IMR-90 (cell line): ENCODE measurements around the gene TEX261. TPM values are rescaled to one million over a fixed set of nuclear protein-coding genes. Genes with fewer than 3 reads are reported as not detected.

Experiments used
- ATAC-seq: fragments of 200-7000 bp; cut with Tn5 transposase; 2 replicates; pipeline ENCODE4 v1.9.1; 2020; ENCODE audit warnings: low read depth, mild to moderate bottlenecking, moderate library complexity
- BruUV-seq: library from RNA; stranded (reverse); fragments of 400-500 nt; replicated peaks from 2 replicates; lab custom pipeline; 2021; lab: Mats Ljungman, UMichigan
- CTCF ChIA-PET: fragments of 300-600 bp; formaldehyde crosslinking; extraction: SDS; loops from one replicate; lab custom pipeline; 2021; ENCODE audit warnings: antibody characterized with exemption; lab: Yijun Ruan, JAX
- POLR2A ChIA-PET: fragments of 300-600 bp; sonication (Branson Sonifier 250); formaldehyde crosslinking; loops from one replicate; lab custom pipeline; 2022; ENCODE audit warnings: antibody characterized with exemption; ENCODE audit not compliant: unreplicated experiment; lab: Charles Lee
- DNase-seq: peaks from one replicate; pipeline ENCODE4 v3.0.0; 2013
- H2AFZ ChIP-seq: replicated peaks from 2 replicates; pipeline ENCODE3; 2013; ENCODE audit warnings: low read length, mild to moderate bottlenecking; ENCODE audit not compliant: poor library complexity
- H2AK5ac ChIP-seq: 2 replicates; pipeline ENCODE4 v1.6.1; 2013; ENCODE audit warnings: low read depth, low read length, inconsistent platforms
- H2AK9ac ChIP-seq: replicated peaks from 2 replicates; pipeline ENCODE3; 2013; ENCODE audit warnings: mild to moderate bottlenecking, low read depth, low read length, moderate library complexity; ENCODE audit not compliant: poor library complexity
- H2BK120ac ChIP-seq: 2 replicates; pipeline ENCODE4 v1.6.1; 2013; ENCODE audit warnings: low read depth, low read length, inconsistent platforms
- H2BK15ac ChIP-seq: 3 replicates; pipeline ENCODE4 v1.6.1; 2013; ENCODE audit warnings: low read depth, low read length, inconsistent platforms
- H2BK20ac ChIP-seq: 2 replicates; pipeline ENCODE4 v1.6.1; 2013; ENCODE audit warnings: low read depth, mild to moderate bottlenecking, inconsistent platforms, low read length, moderate library complexity
- H2BK5ac ChIP-seq: 2 replicates; pipeline ENCODE4 v1.6.1; 2013; ENCODE audit warnings: mild to moderate bottlenecking, low read depth, low read length, inconsistent platforms; ENCODE audit not compliant: poor library complexity, severe bottlenecking
- H3K14ac ChIP-seq: replicated peaks from 2 replicates; pipeline ENCODE4 v1.6.1; 2013; ENCODE audit warnings: low read depth, low read length, inconsistent platforms
- H3K18ac ChIP-seq: 2 replicates; pipeline ENCODE4 v1.6.1; 2013; ENCODE audit warnings: low read depth, low read length, control low read depth
- H3K23ac ChIP-seq: 2 replicates; pipeline ENCODE4 v1.6.1; 2013; ENCODE audit warnings: low read depth, low read length, inconsistent platforms
- H3K27ac ChIP-seq: 2 replicates; pipeline ENCODE4 v1.5.1; 2013; ENCODE audit warnings: mild to moderate bottlenecking, control low read depth, low read length; ENCODE audit not compliant: insufficient read depth
- H3K27me3 ChIP-seq: 2 replicates; pipeline ENCODE4 v1.6.1; 2013; ENCODE audit warnings: low read length; ENCODE audit not compliant: control insufficient read depth, insufficient read depth
- H3K36me3 ChIP-seq: 2 replicates; pipeline ENCODE4 v1.6.1; 2013; ENCODE audit warnings: low read length, mixed read lengths; ENCODE audit not compliant: control insufficient read depth, insufficient read depth
- H3K4ac ChIP-seq: 2 replicates; pipeline ENCODE4 v1.6.1; 2013; ENCODE audit warnings: low read depth, low read length, inconsistent platforms
- H3K4me1 ChIP-seq: 2 replicates; pipeline ENCODE4 v1.6.1; 2013; ENCODE audit warnings: low read length, mixed read lengths; ENCODE audit not compliant: control insufficient read depth, insufficient read depth
- H3K4me2 ChIP-seq: 2 replicates; pipeline ENCODE4 v1.6.1; 2013; ENCODE audit warnings: low read depth, mild to moderate bottlenecking, control low read depth, low read length, moderate library complexity
- H3K4me3 ChIP-seq: 2 replicates; pipeline ENCODE4 v1.5.1; 2013; ENCODE audit warnings: low read depth, mild to moderate bottlenecking, control low read depth, low read length, moderate library complexity; ENCODE audit not compliant: insufficient read depth
- H3K56ac ChIP-seq: 2 replicates; pipeline ENCODE4 v1.6.1; 2013; ENCODE audit warnings: low read length, inconsistent platforms; ENCODE audit not compliant: insufficient read depth; ENCODE audit errors: extremely low read depth
- H3K79me1 ChIP-seq, 2 experiments: 2 replicates each; pipeline ENCODE4 v1.6.1; 2013; ENCODE audit warnings: low read length in 2 of 2, inconsistent platforms in 1 of 2, low read depth in 1 of 2
- H3K9ac ChIP-seq: 2 replicates; pipeline ENCODE4 v1.6.1; 2013; ENCODE audit warnings: low read depth, low read length, control low read depth
- H3K9me1 ChIP-seq: 2 replicates; pipeline ENCODE4 v1.6.1; 2013; ENCODE audit warnings: low read length, inconsistent platforms; ENCODE audit not compliant: insufficient read depth
- H3K9me3 ChIP-seq: 2 replicates; pipeline ENCODE4 v1.6.1; 2013; ENCODE audit warnings: low read length; ENCODE audit not compliant: control insufficient read depth, insufficient read depth
- H4K20me1 ChIP-seq: 2 replicates; pipeline ENCODE4 v1.6.1; 2013; ENCODE audit warnings: low read length, inconsistent platforms; ENCODE audit not compliant: insufficient read depth
- H4K5ac ChIP-seq: 2 replicates; pipeline ENCODE4 v1.6.1; 2013; ENCODE audit warnings: mild to moderate bottlenecking, low read depth, low read length, control low read depth
- H4K8ac ChIP-seq, 2 experiments: 2 replicates each; pipeline ENCODE4 v1.6.1; 2013; ENCODE audit warnings: low read depth in 2 of 2, low read length in 2 of 2, control low read depth in 1 of 2, inconsistent platforms in 1 of 2
- H4K91ac ChIP-seq: 2 replicates; pipeline ENCODE4 v1.6.1; 2013; ENCODE audit warnings: low read depth, low read length, inconsistent platforms; ENCODE audit not compliant: insufficient read depth
- BHLHE40 ChIP-seq: fragments of 150-350 bp; IDR thresholded peaks from 2 replicates; pipeline ENCODE4 v1.6.1; 2016; ENCODE audit warnings: mild to moderate bottlenecking, low read depth, low read length
- CEBPB ChIP-seq: IDR thresholded peaks from 2 replicates; pipeline ENCODE4 v1.6.1; 2012; ENCODE audit warnings: low read depth, low read length, improper control_type of control experiment
- MAZ ChIP-seq: IDR thresholded peaks from 2 replicates; pipeline ENCODE4 v1.6.1; 2012; ENCODE audit warnings: low read depth, mild to moderate bottlenecking, low read length, improper control_type of control experiment, moderate library complexity, borderline replicate concordance
- NFE2L2 ChIP-seq: fragments of 150-350 bp; IDR thresholded peaks from 2 replicates; pipeline ENCODE4 v1.6.1; 2016; ENCODE audit warnings: low read depth, mild to moderate bottlenecking, low read length
- RFX5 ChIP-seq: IDR thresholded peaks from 2 replicates; pipeline ENCODE4 v1.8.0; 2012; ENCODE audit warnings: low read depth, mild to moderate bottlenecking, low read length, moderate library complexity
- USF2 ChIP-seq: fragments of 150-350 bp; IDR thresholded peaks from 2 replicates; pipeline ENCODE4 v1.6.1; 2017; ENCODE audit warnings: mild to moderate bottlenecking, antibody characterized with exemption, low read length, low read depth
- WGBS, 2 experiments: methylation state at CpG; one replicate each; pipeline versions ENCODE4 v1.1.5 to v1.1.7; 2013; ENCODE audit warnings: missing lambda C conversion rate in 2 of 2; ENCODE audit not compliant: insufficient read length in 1 of 2; ENCODE audit errors: extremely low coverage in 2 of 2; 5-methylcytosine and 5-hydroxymethylcytosine counted together
- dilution Hi-C: fragments of 300-500 bp; cut with HindIII; formaldehyde crosslinking; loops from one replicate; pipeline ENCODE4 v1.14.3; 2018; ENCODE audit warnings: low sequenced_read_pairs; ENCODE audit not compliant: unreplicated experiment
- in situ Hi-C: fragments of 300-500 bp; cut with MboI; formaldehyde crosslinking; loops from 3 replicates; pipeline ENCODE4 v1.14.3; 2019; ENCODE audit warnings: low sequenced_read_pairs, inconsistent platforms, mixed read lengths
- intact Hi-C: fragments of 100-400 bp; cut with micrococcal nuclease; formaldehyde crosslinking; loops from 2 replicates; pipeline ENCODE4 v1.10.0; 2022
- polyA plus RNA-seq, 3 experiments: library from polyadenylated mRNA; depleted of rRNA; stranded (reverse); fragments of >200 nt; gene quantifications; 2 replicates each; pipeline ENCODE4 v1.2.3, GENCODE V29; 2012; ENCODE audit warnings: low replicate concordance in 1 of 3
- total RNA-seq: library from RNA; depleted of rRNA; stranded (reverse); fragments of >200 nt; gene quantifications from 2 replicates; pipeline ENCODE4 v1.2.3, GENCODE V29; 2012
- TF ChIP-seq, protein P1 (sequence below): conservative IDR thresholded peaks from 2 replicates; pipeline ENCODE4 v1.5.1; 2012; ENCODE audit warnings: mild to moderate bottlenecking, low read depth, low read length, improper control_type of control experiment

Gene TEX261
- total and polyA plus RNA-seq, 2 of the 4 experiments (the other 2 are of a cell fraction): 26.3 to 69.8 TPM

DNA sequence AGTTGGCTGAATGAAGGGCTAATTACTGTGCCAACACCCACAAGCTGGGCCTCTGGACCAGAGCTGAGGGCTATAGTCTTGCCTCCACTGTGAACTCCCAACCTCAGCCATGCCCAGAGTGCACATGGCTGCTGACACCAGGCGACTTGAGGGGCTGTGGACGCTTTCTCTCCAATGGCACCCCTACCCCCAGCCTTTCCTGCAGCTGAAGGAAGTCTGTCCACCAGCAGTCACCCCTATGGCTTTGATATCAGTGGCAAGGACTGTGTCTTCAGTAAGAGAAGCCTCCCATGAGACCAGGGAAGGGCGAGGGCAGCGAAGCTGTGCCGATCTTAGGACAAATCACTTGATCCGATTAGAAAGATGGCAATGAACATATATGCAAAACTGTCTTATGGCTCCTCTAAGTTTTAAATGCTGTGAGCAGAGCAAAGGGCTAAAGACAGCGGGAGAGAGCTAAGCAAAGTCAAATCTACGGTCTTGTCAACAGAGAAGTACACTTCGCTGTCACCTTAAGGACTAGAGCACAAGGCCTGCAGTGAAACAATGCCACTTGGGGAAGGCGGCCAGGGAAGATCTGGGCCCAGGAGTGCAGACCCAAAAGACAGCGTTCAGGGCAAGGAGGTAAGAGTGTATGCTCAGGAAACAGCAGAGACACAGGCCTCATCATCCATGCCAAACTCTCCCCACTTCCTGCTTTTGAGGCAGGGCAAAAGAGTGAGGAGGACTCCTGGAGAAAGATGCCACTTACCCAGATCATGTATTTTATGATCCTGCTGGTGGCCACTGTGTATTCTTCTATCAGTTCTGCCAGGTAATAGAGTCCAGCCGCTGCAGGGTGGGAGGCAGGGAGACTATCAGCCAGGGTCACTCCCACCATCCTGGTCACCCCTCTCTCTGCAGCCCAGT lies 1.5 kb downstream of the TEX261 start (continued):
- no peak for TF ChIP-seq MAZ

GRCh38 chr2:70991742-70992141 lies 2.9 kb downstream of the TEX261 start:
- intact Hi-C loops: no loop called here
- H3K9me3 ChIP-seq: no peaks in the 10 kb centered on the region
- no peak for TF ChIP-seq BHLHE40
- no peak for TF ChIP-seq NFE2L2
- TF ChIP-seq, protein P1, sequence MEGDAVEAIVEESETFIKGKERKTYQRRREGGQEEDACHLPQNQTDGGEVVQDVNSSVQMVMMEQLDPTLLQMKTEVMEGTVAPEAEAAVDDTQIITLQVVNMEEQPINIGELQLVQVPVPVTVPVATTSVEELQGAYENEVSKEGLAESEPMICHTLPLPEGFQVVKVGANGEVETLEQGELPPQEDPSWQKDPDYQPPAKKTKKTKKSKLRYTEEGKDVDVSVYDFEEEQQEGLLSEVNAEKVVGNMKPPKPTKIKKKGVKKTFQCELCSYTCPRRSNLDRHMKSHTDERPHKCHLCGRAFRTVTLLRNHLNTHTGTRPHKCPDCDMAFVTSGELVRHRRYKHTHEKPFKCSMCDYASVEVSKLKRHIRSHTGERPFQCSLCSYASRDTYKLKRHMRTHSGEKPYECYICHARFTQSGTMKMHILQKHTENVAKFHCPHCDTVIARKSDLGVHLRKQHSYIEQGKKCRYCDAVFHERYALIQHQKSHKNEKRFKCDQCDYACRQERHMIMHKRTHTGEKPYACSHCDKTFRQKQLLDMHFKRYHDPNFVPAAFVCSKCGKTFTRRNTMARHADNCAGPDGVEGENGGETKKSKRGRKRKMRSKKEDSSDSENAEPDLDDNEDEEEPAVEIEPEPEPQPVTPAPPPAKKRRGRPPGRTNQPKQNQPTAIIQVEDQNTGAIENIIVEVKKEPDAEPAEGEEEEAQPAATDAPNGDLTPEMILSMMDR: no peak
- no peak for TF ChIP-seq CEBPB
- TF ChIP-seq USF2: no peak
- no peak for TF ChIP-seq RFX5
- H4K91ac ChIP-seq: no peak overlapping the region
- H2AK9ac ChIP-seq: no peak overlapping the region
- no peak overlapping the region for H3K56ac ChIP-seq
- H2AFZ ChIP-seq: no peak overlapping the region
- no peak overlapping the region for H4K8ac ChIP-seq
- no peak overlapping the region for H3K27ac ChIP-seq
- no peak overlapping the region for H3K4ac ChIP-seq
- no peak overlapping the region for H4K5ac ChIP-seq
- H3K23ac ChIP-seq: no peak overlapping the region
- H2AK5ac ChIP-seq: no peak overlapping the region
- peaks cover 18 to 32% of the 10 kb centered on the region in 2 experiments for H3K79me1 ChIP-seq
- ATAC-seq: no peak
- POLR2A ChIA-PET: interaction anchor here (0.6 kb wide), 1 partner anchor 19 kb away, joined by 3 read pairs; no protein-coding TSS in a partner anchor
- in situ Hi-C loops: no loop called here
- no peak overlapping the region for H3K9ac ChIP-seq
- dilution Hi-C loops: no loop called here
- peaks cover 10% of the 10 kb centered on the region; the same call in 1 of the 2 replicates for H3K9me1 ChIP-seq
- DNase-seq: no peak
- H2BK5ac ChIP-seq: no peak overlapping the region
- BruUV-seq: no TSS peak
- H2BK15ac ChIP-seq: no peak overlapping the region
- peaks cover 39% of the 10 kb centered on the region for H3K36me3 ChIP-seq
- no peak overlapping the region for H3K18ac ChIP-seq
- no peak overlapping the region for H2BK120ac ChIP-seq
- peaks cover 21% of the 10 kb centered on the region for H4K20me1 ChIP-seq
- H3K4me1 ChIP-seq: peaks cover 11% of the 10 kb centered on the region
- no peak overlapping the region for H3K4me3 ChIP-seq
- WGBS, 2 experiments: 100% methylated on average over 5 of the region's 9 CpGs; no CpG with 5 or more reads in 1 of the 2 experiments
- CTCF ChIA-PET: no interaction called here
- H2BK20ac ChIP-seq: no peak overlapping the region
- H3K14ac ChIP-seq: no peak overlapping the region
- H3K4me2 ChIP-seq: no peak overlapping the region
- H3K27me3 ChIP-seq: no peaks in the 10 kb centered on the region
